ENCODE measurements around the gene GALNTL6.
A peak's percentile ranks its signal among the peaks of the same experiment; 100 is the strongest.
"Not testable (repeated sequence)": the region's sequence is repeated elsewhere in the genome, so short reads cannot be mapped to it uniquely, and the experiment has no call there.

GALNTL6 gene

DNA sequence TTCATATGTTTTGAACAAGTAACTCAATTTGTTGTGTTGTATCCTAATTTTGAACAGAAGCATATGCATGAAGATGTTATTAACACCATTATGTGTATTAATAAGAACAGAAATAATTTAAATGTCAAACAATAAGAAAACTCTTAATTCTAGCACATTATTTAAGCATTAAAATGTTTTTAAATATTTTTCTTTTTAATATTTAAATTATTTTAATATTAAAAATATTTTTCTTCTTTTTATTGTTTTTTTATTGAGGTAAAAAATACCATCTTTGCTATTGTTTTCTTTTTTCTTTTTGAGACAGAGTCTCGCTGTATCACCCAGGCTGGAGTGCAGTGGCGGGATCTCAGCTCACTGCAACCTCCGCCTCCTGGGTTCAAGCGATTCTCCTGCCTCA lies 914.4 kb downstream of the GALNTL6 start:
- Histone ChIP-seq H3K27ac (ENCODE audit: insufficient read depth in 1 of 2, low read depth in 1 of 2, low read length in 2 of 2, poor library complexity in 1 of 2, severe bottlenecking in 2 of 2) (no peak overlapping the region), H3K4me3 (ENCODE audit: control insufficient read depth in 1 of 7, extremely low read depth in 1 of 7, insufficient read depth in 4 of 7, low read depth in 2 of 7, low read length in 6 of 7) (no peak overlapping the region), H3K27me3 (replicated peaks in 2 of 5; ENCODE audit: control insufficient read depth in 4 of 5, insufficient read depth in 5 of 5, low read length in 4 of 5) (no peaks in the 10 kb centered on the region), H3K36me3 (ENCODE audit: control insufficient read depth in 4 of 4, insufficient read depth in 4 of 4, low read length in 3 of 4) (no peaks in the 10 kb centered on the region), H3K9me3 (ENCODE audit: control extremely low read depth in 1 of 5, control insufficient read depth in 4 of 5, insufficient read depth in 2 of 5, low read depth in 1 of 5, low read length in 4 of 5) (peaks cover 0 to 5% (median 0%) of the 10 kb centered on the region in 5 experiments), H3K4me1 (ENCODE audit: control extremely low read depth in 1 of 4, control insufficient read depth in 4 of 4, insufficient read depth in 4 of 4, low read length in 3 of 4) (no peaks in the 10 kb centered on the region)
- ChIA-PET POLR2A (no interaction called here), CTCF (no interaction called here)
- WGBS (ENCODE audit: insufficient coverage): no CpG with 5 or more reads among the region's 4 CpGs
- DNase-seq: no peak

- WGBS (ENCODE audit: insufficient coverage): 93% methylated on average over 3 of the region's 3 CpGs
- H3K4me3 ChIP-seq (ENCODE audit: control insufficient read depth in 1 of 7, extremely low read depth in 1 of 7, insufficient read depth in 4 of 7, low read depth in 2 of 7, low read length in 6 of 7); CTCF ChIA-PET; H3K27ac ChIP-seq (ENCODE audit: insufficient read depth in 1 of 2, low read depth in 1 of 2, low read length in 2 of 2, poor library complexity in 1 of 2, severe bottlenecking in 2 of 2); H3K4me1 ChIP-seq (ENCODE audit: control extremely low read depth in 1 of 4, control insufficient read depth in 4 of 4, insufficient read depth in 4 of 4, low read length in 3 of 4); POLR2A ChIA-PET; DNase-seq; H3K36me3 ChIP-seq (ENCODE audit: control insufficient read depth in 4 of 4, insufficient read depth in 4 of 4, low read length in 3 of 4); H3K27me3 ChIP-seq (replicated peaks in 2 of 5; ENCODE audit: control insufficient read depth in 4 of 5, insufficient read depth in 5 of 5, low read length in 4 of 5): not testable (repeated sequence)
- H3K9me3 ChIP-seq (ENCODE audit: control extremely low read depth in 1 of 5, control insufficient read depth in 4 of 5, insufficient read depth in 2 of 5, low read depth in 1 of 5, low read length in 4 of 5): peaks cover 3 to 34% (median 12%) of the 10 kb centered on the region in 5 experiments
These were observed 920.4 kb downstream of the GALNTL6 start for GRCh38 chr4:172733645-172734044.

- H3K9me3 ChIP-seq (ENCODE audit: control extremely low read depth in 1 of 5, control insufficient read depth in 4 of 5, insufficient read depth in 2 of 5, low read depth in 1 of 5, low read length in 4 of 5): peaks cover 3 to 34% (median 12%) of the 10 kb centered on the region in 5 experiments
- H3K36me3 ChIP-seq (ENCODE audit: control insufficient read depth in 4 of 4, insufficient read depth in 4 of 4, low read length in 3 of 4): no peaks in the 10 kb centered on the region
- 98% methylated on average over 4 of the region's 4 CpGs for WGBS (ENCODE audit: insufficient coverage)
- ChIA-PET POLR2A (no interaction called here), CTCF (no interaction called here)
- H3K27ac ChIP-seq (ENCODE audit: insufficient read depth in 1 of 2, low read depth in 1 of 2, low read length in 2 of 2, poor library complexity in 1 of 2, severe bottlenecking in 2 of 2): no peak overlapping the region
- no peaks in the 10 kb centered on the region for H3K4me1 ChIP-seq (ENCODE audit: control extremely low read depth in 1 of 4, control insufficient read depth in 4 of 4, insufficient read depth in 4 of 4, low read length in 3 of 4)
- DNase-seq: no peak
- no peaks in the 10 kb centered on the region for H3K27me3 ChIP-seq (replicated peaks in 2 of 5; ENCODE audit: control insufficient read depth in 4 of 5, insufficient read depth in 5 of 5, low read length in 4 of 5)
- H3K4me3 ChIP-seq (ENCODE audit: control insufficient read depth in 1 of 7, extremely low read depth in 1 of 7, insufficient read depth in 4 of 7, low read depth in 2 of 7, low read length in 6 of 7): no peak overlapping the region
These were observed 921.4 kb downstream of the GALNTL6 start for GRCh38 chr4:172734555-172734954.

- H3K4me3 ChIP-seq (ENCODE audit: control insufficient read depth in 1 of 7, extremely low read depth in 1 of 7, insufficient read depth in 4 of 7, low read depth in 2 of 7, low read length in 6 of 7): no peak overlapping the region
- WGBS (ENCODE audit: insufficient coverage): 76% methylated on average over 5 of the region's 5 CpGs
- no peak overlapping the region for H3K27ac ChIP-seq (ENCODE audit: insufficient read depth in 1 of 2, low read depth in 1 of 2, low read length in 2 of 2, poor library complexity in 1 of 2, severe bottlenecking in 2 of 2)
- ChIA-PET CTCF (no interaction called here), POLR2A (no interaction called here)
- no peaks in the 10 kb centered on the region for H3K4me1 ChIP-seq (ENCODE audit: control extremely low read depth in 1 of 4, control insufficient read depth in 4 of 4, insufficient read depth in 4 of 4, low read length in 3 of 4)
- DNase-seq: peak in 2 of 3 donors; percentile 1 to 2
- no peaks in the 10 kb centered on the region for H3K36me3 ChIP-seq (ENCODE audit: control insufficient read depth in 4 of 4, insufficient read depth in 4 of 4, low read length in 3 of 4)
- no peaks in the 10 kb centered on the region for H3K27me3 ChIP-seq (replicated peaks in 2 of 5; ENCODE audit: control insufficient read depth in 4 of 5, insufficient read depth in 5 of 5, low read length in 4 of 5)
- peaks cover 4 to 34% (median 12%) of the 10 kb centered on the region in 5 experiments for H3K9me3 ChIP-seq (ENCODE audit: control extremely low read depth in 1 of 5, control insufficient read depth in 4 of 5, insufficient read depth in 2 of 5, low read depth in 1 of 5, low read length in 4 of 5)
These were observed 922.8 kb downstream of the GALNTL6 start for GRCh38 chr4:172736046-172736445.

- no peaks in the 10 kb centered on the region for H3K27me3 ChIP-seq (replicated peaks in 2 of 5; ENCODE audit: control insufficient read depth in 4 of 5, insufficient read depth in 5 of 5, low read length in 4 of 5)
- no peaks in the 10 kb centered on the region for H3K4me1 ChIP-seq (ENCODE audit: control extremely low read depth in 1 of 4, control insufficient read depth in 4 of 4, insufficient read depth in 4 of 4, low read length in 3 of 4)
- ChIA-PET POLR2A (no interaction called here), CTCF (no interaction called here)
- H3K9me3 ChIP-seq (ENCODE audit: control extremely low read depth in 1 of 5, control insufficient read depth in 4 of 5, insufficient read depth in 2 of 5, low read depth in 1 of 5, low read length in 4 of 5): peaks cover 1 to 8% (median 4%) of the 10 kb centered on the region in 5 experiments
- 83% methylated on average over 1 of the region's 1 CpG for WGBS (ENCODE audit: insufficient coverage)
- no peak overlapping the region for H3K27ac ChIP-seq (ENCODE audit: insufficient read depth in 1 of 2, low read depth in 1 of 2, low read length in 2 of 2, poor library complexity in 1 of 2, severe bottlenecking in 2 of 2)
- no peak overlapping the region for H3K4me3 ChIP-seq (ENCODE audit: control insufficient read depth in 1 of 7, extremely low read depth in 1 of 7, insufficient read depth in 4 of 7, low read depth in 2 of 7, low read length in 6 of 7)
- H3K36me3 ChIP-seq (ENCODE audit: control insufficient read depth in 4 of 4, insufficient read depth in 4 of 4, low read length in 3 of 4): no peaks in the 10 kb centered on the region
- no peak for DNase-seq
These were observed 927.2 kb downstream of the GALNTL6 start for GRCh38 chr4:172740434-172740833.

- POLR2A ChIA-PET: no interaction called here
- H3K4me1 ChIP-seq (ENCODE audit: control extremely low read depth in 1 of 4, control insufficient read depth in 4 of 4, insufficient read depth in 4 of 4, low read length in 3 of 4): no peaks in the 10 kb centered on the region
- no peak overlapping the region for H3K27ac ChIP-seq (ENCODE audit: insufficient read depth in 1 of 2, low read depth in 1 of 2, low read length in 2 of 2, poor library complexity in 1 of 2, severe bottlenecking in 2 of 2)
- no peak overlapping the region for H3K4me3 ChIP-seq (ENCODE audit: control insufficient read depth in 1 of 7, extremely low read depth in 1 of 7, insufficient read depth in 4 of 7, low read depth in 2 of 7, low read length in 6 of 7)
- H3K9me3 ChIP-seq (ENCODE audit: control extremely low read depth in 1 of 5, control insufficient read depth in 4 of 5, insufficient read depth in 2 of 5, low read depth in 1 of 5, low read length in 4 of 5): peaks cover 0 to 4% (median 0%) of the 10 kb centered on the region in 5 experiments
- CTCF ChIA-PET: no interaction called here
- no CpG with 5 or more reads among the region's 1 CpG for WGBS (ENCODE audit: insufficient coverage)
- no peak for DNase-seq
- H3K27me3 ChIP-seq (replicated peaks in 2 of 5; ENCODE audit: control insufficient read depth in 4 of 5, insufficient read depth in 5 of 5, low read length in 4 of 5): no peaks in the 10 kb centered on the region
- H3K36me3 ChIP-seq (ENCODE audit: control insufficient read depth in 4 of 4, insufficient read depth in 4 of 4, low read length in 3 of 4): no peaks in the 10 kb centered on the region
These were observed 937.7 kb downstream of the GALNTL6 start for GRCh38 chr4:172750910-172751309.

GRCh38 chr4:172751550-172751949 lies 938.3 kb downstream of the GALNTL6 start:
- WGBS (ENCODE audit: insufficient coverage): 100% methylated on average over 1 of the region's 2 CpGs

More at GRCh38 chr4:172751550-172751949, 938.3 kb downstream of the GALNTL6 start:
- no peak overlapping the region for H3K4me3 ChIP-seq (ENCODE audit: control insufficient read depth in 1 of 7, extremely low read depth in 1 of 7, insufficient read depth in 4 of 7, low read depth in 2 of 7, low read length in 6 of 7)
- no peaks in the 10 kb centered on the region for H3K4me1 ChIP-seq (ENCODE audit: control extremely low read depth in 1 of 4, control insufficient read depth in 4 of 4, insufficient read depth in 4 of 4, low read length in 3 of 4)
- no peaks in the 10 kb centered on the region for H3K27me3 ChIP-seq (replicated peaks in 2 of 5; ENCODE audit: control insufficient read depth in 4 of 5, insufficient read depth in 5 of 5, low read length in 4 of 5)
- no peak for DNase-seq
- H3K9me3 ChIP-seq (ENCODE audit: control extremely low read depth in 1 of 5, control insufficient read depth in 4 of 5, insufficient read depth in 2 of 5, low read depth in 1 of 5, low read length in 4 of 5): peaks cover 0 to 3% (median 0%) of the 10 kb centered on the region in 5 experiments
- no peak overlapping the region for H3K27ac ChIP-seq (ENCODE audit: insufficient read depth in 1 of 2, low read depth in 1 of 2, low read length in 2 of 2, poor library complexity in 1 of 2, severe bottlenecking in 2 of 2)
- ChIA-PET CTCF (no interaction called here), POLR2A (no interaction called here)
- H3K36me3 ChIP-seq (ENCODE audit: control insufficient read depth in 4 of 4, insufficient read depth in 4 of 4, low read length in 3 of 4): no peaks in the 10 kb centered on the region

Measured in common myeloid progenitor, CD34-positive (primary cell).